Mesendoderm (in vitro differentiated cells): ENCODE data around the gene CENPN.

ENCODE experiments used
- DNase-seq: peaks from one replicate; pipeline ENCODE4 v3.0.0; 2013
- H2AK5ac ChIP-seq: 2 replicates; pipeline ENCODE4 v1.6.1; 2013; ENCODE audit warnings: low read length, inconsistent platforms
- H2BK120ac ChIP-seq: 2 replicates; pipeline ENCODE4 v1.6.1; 2013; ENCODE audit warnings: low read depth, mild to moderate bottlenecking, low read length, moderate library complexity, mixed read lengths
- H2BK15ac ChIP-seq: replicated peaks from 2 replicates; pipeline ENCODE4 v1.6.1; 2013; ENCODE audit warnings: low read depth, mild to moderate bottlenecking, moderate library complexity
- H2BK5ac ChIP-seq: 2 replicates; pipeline ENCODE4 v1.6.1; 2013; ENCODE audit warnings: low read length, inconsistent platforms
- H3K18ac ChIP-seq: 2 replicates; pipeline ENCODE4 v1.6.1; 2013; ENCODE audit warnings: mild to moderate bottlenecking, low read length, mixed read lengths
- H3K23ac ChIP-seq: one replicate; pipeline ENCODE4 v1.6.1; 2013; ENCODE audit warnings: low read length
- H3K27ac ChIP-seq: 2 replicates; pipeline ENCODE4 v1.5.1; 2013; ENCODE audit warnings: low read depth, mild to moderate bottlenecking, inconsistent platforms, low read length, moderate library complexity
- H3K27me3 ChIP-seq: 2 replicates; pipeline ENCODE4 v1.6.1; 2013; ENCODE audit warnings: low read length, control low read depth, mild to moderate bottlenecking, inconsistent platforms; ENCODE audit not compliant: insufficient read depth, poor library complexity
- H3K36me3 ChIP-seq: 2 replicates; pipeline ENCODE4 v1.6.1; 2013; ENCODE audit warnings: low read length, inconsistent platforms; ENCODE audit not compliant: control insufficient read depth, insufficient read depth
- H3K4ac ChIP-seq: one replicate; pipeline ENCODE4 v1.6.1; 2013; ENCODE audit warnings: low read depth, mild to moderate bottlenecking, low read length, moderate library complexity
- H3K4me1 ChIP-seq: 2 replicates; pipeline ENCODE4 v1.6.1; 2013; ENCODE audit warnings: low read depth, low read length, inconsistent platforms; ENCODE audit not compliant: control insufficient read depth
- H3K4me2 ChIP-seq: 2 replicates; pipeline ENCODE4 v1.6.1; 2013; ENCODE audit warnings: low read length
- H3K4me3 ChIP-seq: 2 replicates; pipeline ENCODE4 v1.5.1; 2013; ENCODE audit warnings: mild to moderate bottlenecking, low read length
- H3K56ac ChIP-seq: one replicate; pipeline ENCODE4 v1.6.1; 2013; ENCODE audit warnings: low read length
- H3K79me1 ChIP-seq: 2 replicates; pipeline ENCODE4 v1.6.1; 2013; ENCODE audit warnings: low read length, inconsistent platforms
- H3K79me2 ChIP-seq: 2 replicates; pipeline ENCODE4 v1.6.1; 2013; ENCODE audit warnings: mild to moderate bottlenecking, low read length; ENCODE audit not compliant: control insufficient read depth, insufficient read depth
- H3K9ac ChIP-seq: 2 replicates; pipeline ENCODE4 v1.6.1; 2013; ENCODE audit warnings: low read length, inconsistent platforms
- H4K5ac ChIP-seq: one replicate; pipeline ENCODE4 v1.6.1; 2013; ENCODE audit warnings: low read length
- H4K8ac ChIP-seq: one replicate; pipeline ENCODE4 v1.6.1; 2013; ENCODE audit warnings: low read depth, mild to moderate bottlenecking, control low read depth, low read length, moderate library complexity
- WGBS: extraction: QIAGEN DNeasy Blood & Tissue Kit; methylation state at CpG from one replicate; pipeline ENCODE4 v1.1.7; 2013; ENCODE audit warnings: low lambda C conversion rate, missing lambda C conversion rate; ENCODE audit not compliant: insufficient coverage; ENCODE audit errors: extremely low coverage; 5-methylcytosine and 5-hydroxymethylcytosine counted together

CENPN gene

GRCh38 chr16:81041696-81042095 lies 34.7 kb downstream of the CENPN start:
- Histone ChIP-seq H3K79me1 (peaks cover 15% of the 10 kb centered on the region), H3K27ac (no peak overlapping the region)
- no CpG with 5 or more reads among the region's 4 CpGs for WGBS

GRCh38 chr16:81042821-81043220 lies 35.8 kb downstream of the CENPN start:
- no peak overlapping the region for H3K4ac ChIP-seq
- no peak for DNase-seq
- no peak overlapping the region for H3K56ac ChIP-seq
- no peak overlapping the region for H2BK15ac ChIP-seq
- H3K79me2 ChIP-seq = peaks cover 11% of the 10 kb centered on the region
- no peak overlapping the region for H2AK5ac ChIP-seq
- H3K18ac ChIP-seq = no peak overlapping the region
- H3K4me3 ChIP-seq = no peak overlapping the region
- no peak overlapping the region for H3K4me2 ChIP-seq
- H2BK5ac ChIP-seq = no peak overlapping the region
- H2BK120ac ChIP-seq = no peak overlapping the region
- H3K36me3 ChIP-seq = peaks cover 7% of the 10 kb centered on the region
- H3K23ac ChIP-seq = no peak overlapping the region
- WGBS = no CpG with 5 or more reads among the region's 2 CpGs
- no peak overlapping the region for H3K27ac ChIP-seq
- H3K4me1 ChIP-seq = no peaks in the 10 kb centered on the region
- H4K8ac ChIP-seq = no peak overlapping the region
- no peak overlapping the region for H4K5ac ChIP-seq
- H3K9ac ChIP-seq = no peak overlapping the region
- H3K79me1 ChIP-seq = peaks cover 10% of the 10 kb centered on the region
- H3K27me3 ChIP-seq = no peaks in the 10 kb centered on the region

More at GRCh38 chr16:81041696-81042095, 34.7 kb downstream of the CENPN start:
- Histone ChIP-seq H3K36me3 (peaks cover 7% of the 10 kb centered on the region), H2AK5ac (no peak overlapping the region), H3K9ac (no peak overlapping the region), H3K18ac (no peak overlapping the region), H3K4ac (no peak overlapping the region), H4K8ac (no peak overlapping the region), H3K79me2 (peaks cover 21% of the 10 kb centered on the region), H3K56ac (no peak overlapping the region), H3K27me3 (no peaks in the 10 kb centered on the region), H3K4me3 (no peak overlapping the region), H3K4me2 (no peak overlapping the region), H2BK120ac (no peak overlapping the region), H4K5ac (no peak overlapping the region), H3K23ac (no peak overlapping the region), H3K4me1 (peaks cover 4% of the 10 kb centered on the region), H2BK5ac (no peak overlapping the region), H2BK15ac (no peak overlapping the region)
- peak; percentile 41 for DNase-seq

- no peak for DNase-seq
- H3K27ac ChIP-seq = no peak overlapping the region
- no peak overlapping the region for H3K23ac ChIP-seq
- H4K5ac ChIP-seq = no peak overlapping the region
- no peak overlapping the region for H3K4me3 ChIP-seq
- H2BK5ac ChIP-seq = no peak overlapping the region
- H3K4me2 ChIP-seq = no peak overlapping the region
- H3K9ac ChIP-seq = no peak overlapping the region
- H2BK120ac ChIP-seq = no peak overlapping the region
- no peaks in the 10 kb centered on the region for H3K79me2 ChIP-seq
- H3K36me3 ChIP-seq = no peaks in the 10 kb centered on the region
- no peaks in the 10 kb centered on the region for H3K79me1 ChIP-seq
- no peak overlapping the region for H3K4ac ChIP-seq
- H2BK15ac ChIP-seq = no peak overlapping the region
- H2AK5ac ChIP-seq = no peak overlapping the region
- H3K27me3 ChIP-seq = no peaks in the 10 kb centered on the region
- no CpG with 5 or more reads among the region's 11 CpGs for WGBS
- H3K56ac ChIP-seq = no peak overlapping the region
- H3K4me1 ChIP-seq = no peaks in the 10 kb centered on the region
- H4K8ac ChIP-seq = no peak overlapping the region
- H3K18ac ChIP-seq = no peak overlapping the region
Observed at GRCh38 chr16:81053761-81054160, 46.7 kb downstream of the CENPN start.

GRCh38 chr16:81060576-81061306 lies 53.7 kb downstream of the CENPN start:
- no peak overlapping the region for H4K5ac ChIP-seq
- no peak overlapping the region for H2BK5ac ChIP-seq
- H3K27me3 ChIP-seq = no peaks in the 10 kb centered on the region
- H3K36me3 ChIP-seq = no peaks in the 10 kb centered on the region
- H3K79me2 ChIP-seq = no peaks in the 10 kb centered on the region
- H2BK120ac ChIP-seq = no peak overlapping the region
- no peak overlapping the region for H4K8ac ChIP-seq
- H3K4ac ChIP-seq = no peak overlapping the region
- no peak overlapping the region for H3K27ac ChIP-seq
- no peak overlapping the region for H3K4me3 ChIP-seq
- no peak overlapping the region for H2BK15ac ChIP-seq
- 100% methylated on average over 1 of the region's 14 CpGs for WGBS
- no peak overlapping the region for H3K18ac ChIP-seq
- DNase-seq = no peak
- H3K9ac ChIP-seq = no peak overlapping the region
- no peaks in the 10 kb centered on the region for H3K4me1 ChIP-seq
- no peak overlapping the region for H3K4me2 ChIP-seq
- no peak overlapping the region for H2AK5ac ChIP-seq
- no peaks in the 10 kb centered on the region for H3K79me1 ChIP-seq
- H3K56ac ChIP-seq = no peak overlapping the region
- no peak overlapping the region for H3K23ac ChIP-seq

- H3K4me1 ChIP-seq = no peaks in the 10 kb centered on the region
- H3K4ac ChIP-seq = no peak overlapping the region
- no peak overlapping the region for H3K4me2 ChIP-seq
- H3K36me3 ChIP-seq = no peaks in the 10 kb centered on the region
- DNase-seq = no peak
- H3K18ac ChIP-seq = no peak overlapping the region
- no peak overlapping the region for H3K23ac ChIP-seq
- no peak overlapping the region for H4K8ac ChIP-seq
- no peak overlapping the region for H4K5ac ChIP-seq
- no CpG with 5 or more reads among the region's 10 CpGs for WGBS
- H3K79me1 ChIP-seq = no peaks in the 10 kb centered on the region
- no peak overlapping the region for H2BK5ac ChIP-seq
- H3K27ac ChIP-seq = no peak overlapping the region
- no peak overlapping the region for H3K4me3 ChIP-seq
- H3K27me3 ChIP-seq = no peaks in the 10 kb centered on the region
- no peak overlapping the region for H2AK5ac ChIP-seq
- H2BK120ac ChIP-seq = no peak overlapping the region
- no peak overlapping the region for H2BK15ac ChIP-seq
- H3K56ac ChIP-seq = no peak overlapping the region
- no peaks in the 10 kb centered on the region for H3K79me2 ChIP-seq
- no peak overlapping the region for H3K9ac ChIP-seq
Observed at GRCh38 chr16:81061307-81061640, 54.3 kb downstream of the CENPN start.
